K562 (cell line): ENCODE results near the gene SCAPER. TPM values are rescaled to one million over a fixed set of nuclear protein-coding genes. Genes with fewer than 3 reads are reported as not detected.

ENCODE experiments used
- ATAC-seq: fragments of 200-7000 bp; cut with Tn5 transposase; 3 replicates; pipeline ENCODE4 v1.9.1; 2020; ENCODE audit warnings: moderate library complexity
- BruUV-seq: library from RNA; stranded (reverse); fragments of 400-500 nt; replicated peaks from 2 replicates; lab custom pipeline; 2021; lab: Mats Ljungman, UMichigan
- CTCF ChIA-PET: fragments of 300-600 bp; formaldehyde crosslinking; extraction: SDS; loops from one replicate; lab custom pipeline; 2021; ENCODE audit warnings: low intra/inter-chr PET ratio; lab: Yijun Ruan, JAX
- POLR2A ChIA-PET: fragments of 300-600, 350-650 bp; sonication (Branson Sonifier 250); formaldehyde crosslinking; extraction: SDS; loops from one replicate; lab custom pipeline; 2021; ENCODE audit warnings: antibody characterized with exemption, inconsistent platforms; lab: Yijun Ruan, JAX
- DNase-seq, 4 experiments: peaks; one replicate each; pipeline versions ENCODE4 v3.0.0 to v3.0.0-alpha.2; 2011 to 2018; ENCODE audit warnings: low spot score in 3 of 4, mixed read lengths in 3 of 4; ENCODE audit errors: extremely low read depth in 1 of 4
- FAIRE-seq: peaks from 2 replicates; lab custom pipeline; 2011; peaks lifted over from hg19 to GRCh38; lab: Jason Lieb, UNC
- H2AFZ ChIP-seq: 2 replicates; pipeline ENCODE4 v1.6.0; 2011; ENCODE audit warnings: low read depth, low read length, control low read depth, inconsistent platforms
- H3K27ac ChIP-seq: fragments of 200-600 bp; 3 replicates; pipeline ENCODE4 v1.8.0; 2011; ENCODE audit warnings: low read depth, mild to moderate bottlenecking, control low read depth, inconsistent platforms, low read length, moderate library complexity, mixed read lengths; ENCODE audit errors: extremely low read depth
- H3K27me3 ChIP-seq, 2 experiments: fragments of 300-600 bp in 1 of 2; 2 replicates in 1 of 2; 3 replicates in 1 of 2; pipeline versions ENCODE4 v1.6.0 to v1.8.0; 2011; ENCODE audit warnings: inconsistent platforms in 2 of 2, low read length in 2 of 2, mild to moderate bottlenecking in 1 of 2, mixed read lengths in 1 of 2, moderate library complexity in 1 of 2; ENCODE audit not compliant: control insufficient read depth in 2 of 2, insufficient read depth in 2 of 2
- H3K36me3 ChIP-seq: fragments of 300-600 bp; 3 replicates; pipeline ENCODE4 v1.8.0; 2011; ENCODE audit warnings: mild to moderate bottlenecking, low read length, inconsistent platforms; ENCODE audit not compliant: control insufficient read depth, insufficient read depth
- H3K4me1 ChIP-seq, 2 experiments: fragments of 200-600 bp in 1 of 2; replicated peaks in 1 of 2; 2 replicates in 1 of 2; 3 replicates in 1 of 2; pipeline versions ENCODE4 v1.5.1 to v1.8.0; 2011; ENCODE audit warnings: inconsistent platforms in 2 of 2, low read length in 2 of 2, mild to moderate bottlenecking in 1 of 2, mixed read lengths in 1 of 2, moderate library complexity in 1 of 2; ENCODE audit not compliant: control insufficient read depth in 2 of 2, insufficient read depth in 2 of 2
- H3K4me2 ChIP-seq: 2 replicates; pipeline ENCODE4 v1.6.1; 2011; ENCODE audit warnings: low read length, control low read depth, inconsistent platforms, mixed read lengths; ENCODE audit not compliant: insufficient read depth
- H3K4me3 ChIP-seq: fragments of 200-600 bp; sonication (generic), shearing (Covaris generic); 2 replicates; pipeline ENCODE4 v1.5.1; 2016; ENCODE audit warnings: control low read depth, inconsistent platforms
- H3K79me2 ChIP-seq: fragments of 200-600 bp; 3 replicates; pipeline ENCODE4 v1.8.0; 2011; ENCODE audit warnings: low read length, inconsistent platforms; ENCODE audit not compliant: control insufficient read depth, insufficient read depth
- H3K9ac ChIP-seq, 2 experiments: 2 replicates each; pipeline versions ENCODE4 v1.6.0 to v1.6.1; 2011; ENCODE audit warnings: low read depth in 2 of 2, low read length in 2 of 2, control low read depth in 1 of 2, inconsistent platforms in 1 of 2, mild to moderate bottlenecking in 1 of 2, mixed read lengths in 1 of 2; ENCODE audit not compliant: insufficient read depth in 1 of 2
- H3K9me1 ChIP-seq: one replicate; pipeline ENCODE4 v1.6.0; 2011; ENCODE audit warnings: inconsistent platforms, mild to moderate bottlenecking, low read length, moderate library complexity; ENCODE audit not compliant: control insufficient read depth, insufficient read depth
- H3K9me3 ChIP-seq: replicated peaks from 2 replicates; pipeline ENCODE4 v1.5.1; 2011; ENCODE audit warnings: low read depth, low read length, inconsistent platforms; ENCODE audit not compliant: control insufficient read depth, insufficient read depth
- H4K20me1 ChIP-seq: replicated peaks from 2 replicates; pipeline ENCODE4 v1.6.1; 2011; ENCODE audit warnings: low read length, inconsistent platforms, mixed read lengths; ENCODE audit not compliant: control insufficient read depth, insufficient read depth
- E2F6 ChIP-seq, 2 experiments: IDR thresholded peaks; 2 replicates each; pipeline ENCODE4 v1.6.1; 2011; ENCODE audit warnings: borderline replicate concordance in 1 of 2, control low read depth in 1 of 2, low read depth in 1 of 2, low read length in 1 of 2, mild to moderate bottlenecking in 1 of 2, mixed read lengths in 1 of 2, moderate library complexity in 1 of 2; ENCODE audit not compliant: insufficient read depth in 1 of 2, insufficient read length in 1 of 2, poor library complexity in 1 of 2, severe bottlenecking in 1 of 2; ENCODE audit errors: extremely low read depth in 1 of 2
- JUN ChIP-seq, 2 experiments: sonication (generic) in 1 of 2; formaldehyde crosslinking in 1 of 2; IDR thresholded peaks; 2 replicates each; pipeline versions ENCODE4 v1.6.1 to v1.8.0; 2012 to 2022; ENCODE audit warnings: borderline replicate concordance in 2 of 2, mild to moderate bottlenecking in 2 of 2, improper control_type of control experiment in 1 of 2, low read depth in 1 of 2, low read length in 1 of 2, missing genetic modification reagents in 1 of 2
- MYBL2 ChIP-seq, 2 experiments: fragments of 450-650 bp in 1 of 2; sonication (generic) in 1 of 2; formaldehyde crosslinking in 1 of 2; IDR thresholded peaks; 2 replicates each; pipeline versions ENCODE4 v1.6.1 to v1.8.1; 2017 to 2022; ENCODE audit warnings: borderline replicate concordance in 1 of 2, inconsistent platforms in 1 of 2, low read depth in 1 of 2, mild to moderate bottlenecking in 1 of 2, missing genetic modification reagents in 1 of 2, moderate library complexity in 1 of 2
- POLR2G ChIP-seq: fragments of 200-400 bp; formaldehyde crosslinking; IDR thresholded peaks from 2 replicates; pipeline ENCODE4 v1.6.1; 2017; ENCODE audit warnings: low read depth, mild to moderate bottlenecking, antibody characterized with exemption, low read length, moderate library complexity
- RBFOX2 ChIP-seq: fragments of 200-400 bp; formaldehyde crosslinking; IDR thresholded peaks from 2 replicates; pipeline ENCODE4 v1.6.1; 2017; ENCODE audit warnings: low read depth, mild to moderate bottlenecking, low read length, moderate library complexity
- SMARCB1 ChIP-seq: IDR thresholded peaks from 2 replicates; pipeline ENCODE4 v1.6.1; 2011; ENCODE audit warnings: improper control_type of control experiment, low read depth; ENCODE audit not compliant: insufficient read length
- WGBS: fragments of 100-300 bp; shearing (Covaris generic); methylation state at CpG from one replicate; pipeline ENCODE4 v1.1.6; 2016; ENCODE audit warnings: low coverage, mixed read lengths; ENCODE audit not compliant: insufficient coverage; ENCODE audit errors: missing lambda C conversion rate; 5-methylcytosine and 5-hydroxymethylcytosine counted together
- in situ Hi-C: fragments of 300-500 bp; cut with MboI; formaldehyde crosslinking; loops from 4 replicates; pipeline ENCODE4 v1.15.0; 2018; ENCODE audit warnings: inconsistent platforms, mixed read lengths
- intact Hi-C: fragments of 100-400 bp; cut with micrococcal nuclease; formaldehyde crosslinking; loops from 2 replicates; pipeline ENCODE4 v1.14.2; 2022
- polyA plus RNA-seq, 8 experiments: library from polyadenylated mRNA; depleted of rRNA in 4 of 8; stranded (reverse) in 5 of 8; unstranded in 3 of 8; fragments of >200 nt; fragmentation: Nextera tagmentation in 2 of 8; fragmentation: Illumina TruSeq in 1 of 8; extraction: Ambion mirVana in 2 of 8; extraction: Trizol in 1 of 8; gene quantifications; 2 replicates each; pipeline versions ENCODE4 v1.2.1 to v1.2.3, GENCODE V29; 2011 to 2014; ENCODE audit warnings: inconsistent platforms in 1 of 8, missing spikeins in 1 of 8
- total RNA-seq, 7 experiments: library from RNA; depleted of rRNA in 6 of 7; stranded (reverse); fragments of >200 nt in 6 of 7; fragmentation: Illumina TruSeq in 2 of 7; extraction: Trizol in 2 of 7; gene quantifications; 2 replicates each; pipeline versions ENCODE4 v1.2.1 to v1.2.3, GENCODE V29; 2011 to 2021; ENCODE audit warnings: low replicate concordance in 1 of 7
- TF ChIP-seq, protein P1 (sequence below): sonication (generic); formaldehyde crosslinking; IDR thresholded peaks from 2 replicates; pipeline ENCODE4 v1.8.1; 2023; ENCODE audit warnings: mild to moderate bottlenecking, missing genetic modification reagents

The SCAPER gene
- total and polyA plus RNA-seq, 9 of the 15 experiments (the other 6 are each of a cell fraction or from before 2014, with no cell fraction given), result 1.3 to 5.7 (median 3.2) TPM

GRCh38 chr15:76342382-76343201, 562.5 kb downstream of the SCAPER start:
- in situ Hi-C loops, result no loop called here
- FAIRE-seq, result no peak
- Histone ChIP-seq H3K27ac (no peak overlapping the region), H3K27me3 (no peaks in the 10 kb centered on the region), H3K9ac (no peak overlapping the region), H3K4me2 (no peak overlapping the region), H3K4me1 (peaks cover 0 to 42% of the 10 kb centered on the region in 2 experiments; a peak in 3 of 5 replicates), H3K36me3 (peaks cover 53% of the 10 kb centered on the region), H4K20me1 (0 out of 2 replicates have a peak, but pooled peaks cover 6% of the 10 kb centered on the region), H3K79me2 (peaks cover 32% of the 10 kb centered on the region), H3K4me3 (no peak overlapping the region)
- CTCF ChIA-PET, result no interaction called here
- intact Hi-C loops, result no loop called here
- peak in 1 of 4 experiments; percentile 28 for DNase-seq
- WGBS, result 99% methylated on average over 26 of the region's 87 CpGs
- TF ChIP-seq SMARCB1, result no peak
- peak; percentile 41 for TF ChIP-seq RBFOX2
- TF ChIP-seq MYBL2 (IDR thresholded peaks at IDR 0.05; ENCODE audit: low read depth), result no peak
- no peak for TF ChIP-seq MYBL2 (CRISPR knock-in tag; IDR thresholded peaks at IDR 0.05; ENCODE audit: borderline replicate concordance)
- no peak for TF ChIP-seq JUN (IDR thresholded peaks at IDR 0.05; ENCODE audit: borderline replicate concordance, low read depth, low read length)
- TF ChIP-seq JUN (CRISPR knock-in tag; IDR thresholded peaks at IDR 0.05; ENCODE audit: borderline replicate concordance), result no peak
- TF ChIP-seq, protein P1, sequence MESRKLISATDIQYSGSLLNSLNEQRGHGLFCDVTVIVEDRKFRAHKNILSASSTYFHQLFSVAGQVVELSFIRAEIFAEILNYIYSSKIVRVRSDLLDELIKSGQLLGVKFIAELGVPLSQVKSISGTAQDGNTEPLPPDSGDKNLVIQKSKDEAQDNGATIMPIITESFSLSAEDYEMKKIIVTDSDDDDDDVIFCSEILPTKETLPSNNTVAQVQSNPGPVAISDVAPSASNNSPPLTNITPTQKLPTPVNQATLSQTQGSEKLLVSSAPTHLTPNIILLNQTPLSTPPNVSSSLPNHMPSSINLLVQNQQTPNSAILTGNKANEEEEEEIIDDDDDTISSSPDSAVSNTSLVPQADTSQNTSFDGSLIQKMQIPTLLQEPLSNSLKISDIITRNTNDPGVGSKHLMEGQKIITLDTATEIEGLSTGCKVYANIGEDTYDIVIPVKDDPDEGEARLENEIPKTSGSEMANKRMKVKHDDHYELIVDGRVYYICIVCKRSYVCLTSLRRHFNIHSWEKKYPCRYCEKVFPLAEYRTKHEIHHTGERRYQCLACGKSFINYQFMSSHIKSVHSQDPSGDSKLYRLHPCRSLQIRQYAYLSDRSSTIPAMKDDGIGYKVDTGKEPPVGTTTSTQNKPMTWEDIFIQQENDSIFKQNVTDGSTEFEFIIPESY, result peak; percentile 77
- TF ChIP-seq E2F6 (IDR thresholded peaks at IDR 0.05; ENCODE audit: borderline replicate concordance in 1 of 2, extremely low read depth in 1 of 2, insufficient read depth in 1 of 2, insufficient read length in 1 of 2, low read depth in 1 of 2, low read length in 1 of 2, poor library complexity in 1 of 2, severe bottlenecking in 1 of 2), result peak in 1 of 2 experiments; percentile 45
- peak; percentile 68 for TF ChIP-seq POLR2G
- TF ChIP-seq, all 486 proteins: peak for 4
- POLR2A ChIA-PET, result interaction anchor here (1.7 to 2.6 kb wide), 2 partner anchors 12 kb away, joined by 9 to 10 read pairs; no protein-coding TSS in a partner anchor
- BruUV-seq, result no TSS peak
- Histone ChIP-seq H2AFZ (no peak overlapping the region), H3K9me3 (no peaks in the 10 kb centered on the region; the same call in 1 of the 2 replicates), H3K9me1 (no peaks in the 10 kb centered on the region)
- no peak for ATAC-seq
